Measurements from ENCODE around the gene ARID1A.

GRCh38 chr1:26728645-26729044 is 32.8 kb downstream of the ARID1A start:
- TF ChIP-seq CTCF (IDR thresholded peaks at IDR 0.05; ENCODE audit: low read depth, low read length) = no peak
- no peak for TF ChIP-seq EZH2phosphoT487 (IDR thresholded peaks at IDR 0.05; ENCODE audit: low read depth)

Data from OCI-LY3 (cell line).